Keratinocyte (primary cell): ENCODE results near the gene GJB6. TPM values are rescaled to one million over a fixed set of nuclear protein-coding genes. Genes with fewer than 3 reads are reported as not detected.

Experiments used
- DNase-seq: peaks from one replicate; pipeline ENCODE4 v3.0.0-alpha.2; 2011; ENCODE audit warnings: low read depth, missing footprints, low spot score
- FAIRE-seq: peaks from 2 replicates; lab custom pipeline; 2011; peaks lifted over from hg19 to GRCh38; lab: Jason Lieb, UNC
- H2AFZ ChIP-seq: 2 replicates; pipeline ENCODE4 v1.6.0; 2012; ENCODE audit warnings: low read length, control low read depth, inconsistent platforms; ENCODE audit not compliant: control insufficient read depth
- H3K27ac ChIP-seq: 2 replicates; pipeline ENCODE4 v1.5.1; 2011; ENCODE audit warnings: low read length; ENCODE audit not compliant: control insufficient read depth, insufficient read depth
- H3K27me3 ChIP-seq: 3 replicates; pipeline ENCODE4 v1.6.0; 2011; ENCODE audit warnings: low read length; ENCODE audit not compliant: control insufficient read depth, insufficient read depth; ENCODE audit errors: extremely low read depth
- H3K36me3 ChIP-seq, 2 experiments: 2 replicates in 1 of 2; 3 replicates in 1 of 2; pipeline ENCODE4 v1.5.1; 2011; ENCODE audit warnings: low read length in 2 of 2, mild to moderate bottlenecking in 1 of 2; ENCODE audit not compliant: control insufficient read depth in 2 of 2, insufficient read depth in 2 of 2; ENCODE audit errors: extremely low read depth in 1 of 2
- H3K4me1 ChIP-seq: 3 replicates; pipeline ENCODE4 v1.5.1; 2011; ENCODE audit warnings: low read length; ENCODE audit not compliant: control insufficient read depth, insufficient read depth; ENCODE audit errors: extremely low read depth
- H3K4me2 ChIP-seq: 3 replicates; pipeline ENCODE4 v1.6.0; 2011; ENCODE audit warnings: low read depth, low read length; ENCODE audit not compliant: control insufficient read depth, insufficient read depth; ENCODE audit errors: extremely low read depth
- H3K4me3 ChIP-seq, 3 experiments: fragments of 200-600 bp in 1 of 3; sonication (generic) in 1 of 3; 2 replicates in 2 of 3; 3 replicates in 1 of 3; pipeline ENCODE4 v1.5.1; 2011 to 2016; ENCODE audit warnings: low read length in 3 of 3, mild to moderate bottlenecking in 3 of 3, control low read depth in 2 of 3, inconsistent platforms in 1 of 3, low read depth in 1 of 3, mixed read lengths in 1 of 3, mixed run types in 1 of 3, moderate library complexity in 1 of 3; ENCODE audit not compliant: control insufficient read depth in 2 of 3, insufficient read depth in 2 of 3; ENCODE audit errors: extremely low read depth in 1 of 3
- H3K79me2 ChIP-seq: 2 replicates; pipeline ENCODE4 v1.6.0; 2012; ENCODE audit warnings: low read length; ENCODE audit not compliant: control insufficient read depth, insufficient read depth
- H3K9ac ChIP-seq: 3 replicates; pipeline ENCODE4 v1.6.0; 2011; ENCODE audit warnings: low read length; ENCODE audit not compliant: control insufficient read depth, insufficient read depth; ENCODE audit errors: extremely low read depth
- H3K9me1 ChIP-seq: 3 replicates; pipeline ENCODE4 v1.6.0; 2011; ENCODE audit warnings: low read length; ENCODE audit not compliant: control insufficient read depth, insufficient read depth; ENCODE audit errors: extremely low read depth
- H3K9me3 ChIP-seq: 2 replicates; pipeline ENCODE4 v1.5.1; 2012; ENCODE audit warnings: low read depth, low read length; ENCODE audit not compliant: control insufficient read depth
- H4K20me1 ChIP-seq: 3 replicates; pipeline ENCODE4 v1.6.0; 2011; ENCODE audit warnings: low read length; ENCODE audit not compliant: control insufficient read depth, insufficient read depth; ENCODE audit errors: extremely low read depth
- CTCF ChIP-seq, 3 experiments: IDR thresholded peaks in 1 of 3; conservative IDR thresholded peaks in 1 of 3; optimal IDR thresholded peaks in 1 of 3; 2 replicates in 2 of 3; 3 replicates in 1 of 3; pipeline versions ENCODE3 to v1.5.1; 2011; ENCODE audit warnings: low read length in 3 of 3, mild to moderate bottlenecking in 3 of 3, moderate library complexity in 2 of 3, control low read depth in 1 of 3, inconsistent platforms in 1 of 3; ENCODE audit not compliant: insufficient read depth in 2 of 3; ENCODE audit errors: extremely low read depth in 1 of 3
- EZH2 ChIP-seq: IDR thresholded peaks from one replicate; pipeline ENCODE4 v1.6.1; 2012; ENCODE audit warnings: inconsistent platforms, mild to moderate bottlenecking, low read length, moderate library complexity
- dilution Hi-C: fragments of 300-500 bp; cut with MboI; formaldehyde crosslinking; loops from one replicate; pipeline ENCODE4 v1.7.0; 2020; ENCODE audit warnings: low sequenced_read_pairs; ENCODE audit not compliant: extremely low pct_ligation_motif_present
- polyA plus RNA-seq, 5 experiments: library from polyadenylated mRNA; depleted of rRNA in 3 of 5; stranded (reverse) in 3 of 5; stranded (forward) in 1 of 5; unstranded in 1 of 5; fragments of >200 nt; gene quantifications; 1 replicate in 1 of 5; 2 replicates in 3 of 5; 3 replicates in 1 of 5; pipeline versions ENCODE4 v1.2.1 to v1.2.3, GENCODE V29; 2011 to 2012; ENCODE audit warnings: missing spikeins in 2 of 5, low read depth in 1 of 5, low replicate concordance in 1 of 5

GJB6 gene
- polyA plus RNA-seq, 1 donor (not counting 4 experiments of a cell fraction or from before 2014, with no cell fraction given): 11.2 TPM

- H3K36me3 ChIP-seq: no peaks in the 10 kb centered on the region
- no peak for DNase-seq
- H3K9ac ChIP-seq: peak overlapping the region; percentile 57
- H3K9me3 ChIP-seq: no peaks in the 10 kb centered on the region
- H3K4me3 ChIP-seq: peak overlapping the region in 2 of 3 experiments; percentile 31 to 45
- dilution Hi-C loops: no loop called here
- H3K27ac ChIP-seq: no peak overlapping the region
- no peaks in the 10 kb centered on the region for H3K79me2 ChIP-seq
- peaks cover 4% of the 10 kb centered on the region for H3K27me3 ChIP-seq
- H3K4me1 ChIP-seq: peaks cover 6% of the 10 kb centered on the region
- no peak for TF ChIP-seq CTCF (optimal IDR thresholded peaks at IDR 0.05 in 1 of 3, IDR thresholded peaks at IDR 0.05 in 1 of 3, conservative IDR thresholded peaks at IDR 0.05 in 1 of 3; ENCODE audit: extremely low read depth in 1 of 3, insufficient read depth in 2 of 3, low read length in 3 of 3)
- no peak for TF ChIP-seq EZH2
- peak overlapping the region; percentile 70 for H3K4me2 ChIP-seq
- FAIRE-seq: no peak
- H3K9me1 ChIP-seq: no peaks in the 10 kb centered on the region
- no peaks in the 10 kb centered on the region for H4K20me1 ChIP-seq
- H2AFZ ChIP-seq: no peak overlapping the region
These were observed 598 bp upstream of the GJB6 start for GRCh38 chr13:20232556-20233277.

- H3K9me1 ChIP-seq: no peaks in the 10 kb centered on the region
- peak overlapping the region; percentile 8 for H2AFZ ChIP-seq
- no peaks in the 10 kb centered on the region for H4K20me1 ChIP-seq
- dilution Hi-C loops: no loop called here
- H3K36me3 ChIP-seq: no peaks in the 10 kb centered on the region
- no peak overlapping the region for H3K27ac ChIP-seq
- FAIRE-seq: no peak
- no peaks in the 10 kb centered on the region for H3K79me2 ChIP-seq
- peaks cover 4% of the 10 kb centered on the region for H3K27me3 ChIP-seq
- H3K9me3 ChIP-seq: no peaks in the 10 kb centered on the region
- H3K9ac ChIP-seq: peak overlapping the region; percentile 57
- DNase-seq: no peak
- peak overlapping the region; percentile 70 for H3K4me2 ChIP-seq
- peaks cover 6% of the 10 kb centered on the region for H3K4me1 ChIP-seq
- H3K4me3 ChIP-seq: peak overlapping the region; percentile 31 to 65 (median 45)
- TF ChIP-seq CTCF (optimal IDR thresholded peaks at IDR 0.05 in 1 of 3, IDR thresholded peaks at IDR 0.05 in 1 of 3, conservative IDR thresholded peaks at IDR 0.05 in 1 of 3; ENCODE audit: extremely low read depth in 1 of 3, insufficient read depth in 2 of 3, low read length in 3 of 3) (no peak), EZH2 (no peak)
These were observed 943 bp downstream of the GJB6 start for GRCh38 chr13:20230913-20231838.
